Fibroblast of pulmonary artery (primary cell): ENCODE measurements around the gene KIAA1549.
"Not testable (repeated sequence)": the region's sequence is repeated elsewhere in the genome, so short reads cannot be mapped to it uniquely, and the experiment has no call there.

ENCODE experiments used
- DNase-seq: peaks from one replicate; pipeline ENCODE4 v3.0.0-alpha.2; 2010; ENCODE audit warnings: low read depth
- H3K4me3 ChIP-seq: replicated peaks from 2 replicates; pipeline ENCODE4 v1.5.1; 2011; ENCODE audit warnings: low read depth, mild to moderate bottlenecking, control low read depth, low read length, moderate library complexity
- TF ChIP-seq, protein P1 (sequence below): IDR thresholded peaks from 2 replicates; pipeline ENCODE4 v1.5.1; 2011; ENCODE audit warnings: mild to moderate bottlenecking, control low read depth, low read length, inconsistent platforms; ENCODE audit errors: missing control alignments

Gene KIAA1549

DNA sequence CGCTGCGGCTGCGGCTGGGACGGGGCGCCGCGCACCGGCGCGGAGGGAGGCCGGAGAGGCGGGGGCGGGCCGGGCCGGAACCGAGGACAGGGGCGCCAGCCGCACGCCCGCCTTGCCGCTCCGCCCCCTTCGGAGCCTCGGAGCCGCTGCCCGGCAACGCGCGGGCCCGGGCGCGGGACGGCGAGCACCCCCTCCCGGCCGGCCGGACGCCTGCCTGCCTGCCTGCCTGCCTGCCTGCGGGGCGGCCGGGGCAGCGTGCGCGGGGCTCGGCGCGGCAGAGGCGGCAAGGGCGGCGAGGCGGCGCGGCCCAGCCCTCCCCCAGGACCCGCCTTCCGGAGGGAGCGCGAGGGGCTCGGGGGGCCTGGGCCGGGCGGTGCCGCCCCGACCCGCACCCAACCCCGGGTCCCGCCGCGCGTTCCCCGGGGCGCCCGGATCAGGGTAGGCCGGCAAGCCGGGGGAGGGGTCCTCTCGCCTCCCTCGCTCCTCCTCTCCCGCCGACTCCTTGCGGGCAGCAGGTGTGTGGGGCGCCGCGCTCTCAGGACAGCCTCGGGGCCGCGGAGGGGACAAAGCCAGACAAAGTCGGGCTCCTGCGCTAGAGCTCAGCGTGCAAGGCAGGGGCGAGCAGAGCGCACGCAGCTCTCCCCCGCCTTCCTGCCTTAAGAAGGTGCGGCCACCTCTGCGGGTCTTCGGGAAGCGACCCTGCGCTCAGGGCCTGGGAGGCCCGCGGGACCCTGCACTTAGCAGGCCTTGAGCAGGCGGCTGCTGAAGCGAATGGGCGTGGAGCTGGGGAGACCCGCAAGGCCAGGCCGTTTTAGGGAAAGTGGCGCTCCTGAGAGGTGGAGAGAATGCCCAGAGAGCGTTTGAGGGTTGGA lies at the start of gene KIAA1549:
KIAA1549 (minus strand) TSS at position 58 of the 872 bp plus-strand sequence. CDS start 120 bp downstream, outside the sequence.
- TF ChIP-seq, protein P1, sequence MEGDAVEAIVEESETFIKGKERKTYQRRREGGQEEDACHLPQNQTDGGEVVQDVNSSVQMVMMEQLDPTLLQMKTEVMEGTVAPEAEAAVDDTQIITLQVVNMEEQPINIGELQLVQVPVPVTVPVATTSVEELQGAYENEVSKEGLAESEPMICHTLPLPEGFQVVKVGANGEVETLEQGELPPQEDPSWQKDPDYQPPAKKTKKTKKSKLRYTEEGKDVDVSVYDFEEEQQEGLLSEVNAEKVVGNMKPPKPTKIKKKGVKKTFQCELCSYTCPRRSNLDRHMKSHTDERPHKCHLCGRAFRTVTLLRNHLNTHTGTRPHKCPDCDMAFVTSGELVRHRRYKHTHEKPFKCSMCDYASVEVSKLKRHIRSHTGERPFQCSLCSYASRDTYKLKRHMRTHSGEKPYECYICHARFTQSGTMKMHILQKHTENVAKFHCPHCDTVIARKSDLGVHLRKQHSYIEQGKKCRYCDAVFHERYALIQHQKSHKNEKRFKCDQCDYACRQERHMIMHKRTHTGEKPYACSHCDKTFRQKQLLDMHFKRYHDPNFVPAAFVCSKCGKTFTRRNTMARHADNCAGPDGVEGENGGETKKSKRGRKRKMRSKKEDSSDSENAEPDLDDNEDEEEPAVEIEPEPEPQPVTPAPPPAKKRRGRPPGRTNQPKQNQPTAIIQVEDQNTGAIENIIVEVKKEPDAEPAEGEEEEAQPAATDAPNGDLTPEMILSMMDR: no peak
- H3K4me3 ChIP-seq: peak within 1 kb of the TSS; percentile 72
- peak; percentile 59 for DNase-seq

DNA sequence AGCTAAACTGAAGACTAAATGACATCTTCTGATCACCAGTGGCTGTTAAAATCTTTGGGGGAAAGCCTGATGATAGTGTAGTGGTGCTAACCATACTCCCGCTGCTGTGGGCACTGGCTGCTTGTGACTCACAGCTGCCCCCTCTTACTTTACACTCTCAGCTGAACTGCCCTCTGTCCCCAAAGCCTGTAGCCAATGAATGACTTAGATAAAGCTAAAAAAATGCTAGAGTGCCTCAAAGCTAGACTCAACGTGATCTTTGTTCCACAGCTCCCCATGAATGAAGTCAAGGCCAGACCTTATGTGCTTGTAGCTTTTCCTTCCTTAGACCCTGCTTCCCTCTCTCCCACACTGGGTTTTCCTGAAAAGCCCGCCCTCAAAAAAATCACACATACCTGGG lies 48.2 kb upstream of the KIAA1549 start:
- no peak overlapping the region for H3K4me3 ChIP-seq
- TF ChIP-seq, protein P1: no peak

DNA sequence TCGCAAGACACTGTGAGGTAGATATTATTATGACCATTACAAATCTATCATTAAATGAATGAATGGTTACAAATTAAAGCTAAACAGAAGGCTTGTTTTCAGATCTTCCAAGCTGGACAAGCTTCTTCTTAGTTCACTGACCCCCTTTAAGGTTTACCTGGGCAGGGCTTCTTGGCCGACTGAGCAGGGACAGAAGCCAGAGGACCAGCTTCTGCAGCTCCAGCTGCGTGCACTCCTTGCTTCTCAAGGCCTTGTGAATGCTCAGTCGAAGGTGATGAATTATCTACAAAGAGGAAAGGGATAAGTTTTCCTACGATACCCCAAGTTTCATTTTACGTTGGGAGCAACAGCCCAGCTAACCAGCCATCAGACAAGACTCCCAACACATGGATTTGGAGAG lies 45.4 kb upstream of the KIAA1549 start:
- DNase-seq: no peak
- TF ChIP-seq, protein P1: no peak
- no peak overlapping the region for H3K4me3 ChIP-seq

More for the DNA sequence above, 48.2 kb upstream of the KIAA1549 start:
- no peak for DNase-seq

DNA sequence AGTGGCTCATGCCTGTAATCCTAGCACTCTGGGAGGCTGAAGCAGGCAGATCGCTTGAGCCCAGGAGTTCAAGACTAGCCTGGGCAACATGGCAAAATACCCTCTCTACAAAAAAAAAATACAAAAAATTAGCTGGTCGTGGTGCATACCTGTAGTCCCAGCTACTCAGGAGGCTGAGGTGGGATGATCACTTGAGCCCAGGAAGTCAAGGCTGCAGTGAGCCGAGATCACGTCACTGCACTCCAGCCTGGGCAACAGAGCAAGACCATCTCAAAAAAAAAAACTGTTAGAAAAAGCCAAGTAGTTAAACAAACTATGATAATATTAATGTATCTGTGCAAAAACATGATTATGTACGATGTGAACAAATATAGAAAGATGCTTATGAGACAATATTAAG lies 44.7 kb upstream of the KIAA1549 start:
- DNase-seq: not testable (repeated sequence)

DNA sequence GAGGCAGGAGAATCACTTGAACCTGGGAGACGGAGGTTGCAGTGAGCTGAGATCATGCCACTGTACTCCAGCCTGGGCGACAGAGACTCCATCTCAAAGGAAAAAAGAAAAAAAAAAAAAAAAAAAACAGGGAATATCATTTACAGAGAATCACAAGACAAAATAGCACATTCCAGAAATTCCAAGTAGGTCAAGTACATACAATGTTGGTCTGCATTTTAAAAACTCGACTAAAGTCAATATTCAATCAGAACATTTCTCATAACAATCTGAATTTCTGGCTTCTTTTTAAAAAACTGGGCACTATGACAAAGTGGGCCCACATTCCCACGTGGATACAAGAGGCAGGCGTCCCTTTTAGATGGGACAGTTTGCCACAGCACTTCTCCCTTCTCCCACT lies 41.9 kb upstream of the KIAA1549 start:
- no peak overlapping the region for H3K4me3 ChIP-seq
- DNase-seq: peak; percentile 11
- TF ChIP-seq, protein P1: no peak

More for the DNA sequence above, 44.7 kb upstream of the KIAA1549 start:
- not testable (repeated sequence) for H3K4me3 ChIP-seq

DNA sequence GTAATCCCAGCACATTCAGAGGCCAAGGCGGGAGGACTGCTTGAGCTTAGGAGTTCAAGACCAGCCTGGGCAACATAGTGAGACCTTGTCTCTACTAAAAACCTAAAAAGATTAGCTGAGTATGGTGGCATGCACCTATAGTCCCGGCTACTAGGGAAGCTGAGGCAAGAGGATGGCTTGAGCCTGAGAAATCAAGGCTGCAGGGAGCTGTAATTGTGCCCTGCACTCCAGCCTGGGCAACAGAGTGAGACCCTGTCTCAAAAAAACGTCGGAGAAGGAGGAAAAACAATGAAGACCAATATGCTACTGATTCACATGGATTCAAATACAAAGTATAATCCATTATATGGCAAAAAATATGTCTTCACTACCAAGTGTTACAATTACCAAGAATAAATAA lies 41.1 kb upstream of the KIAA1549 start:
- no peak overlapping the region for H3K4me3 ChIP-seq
- no peak for DNase-seq

DNA sequence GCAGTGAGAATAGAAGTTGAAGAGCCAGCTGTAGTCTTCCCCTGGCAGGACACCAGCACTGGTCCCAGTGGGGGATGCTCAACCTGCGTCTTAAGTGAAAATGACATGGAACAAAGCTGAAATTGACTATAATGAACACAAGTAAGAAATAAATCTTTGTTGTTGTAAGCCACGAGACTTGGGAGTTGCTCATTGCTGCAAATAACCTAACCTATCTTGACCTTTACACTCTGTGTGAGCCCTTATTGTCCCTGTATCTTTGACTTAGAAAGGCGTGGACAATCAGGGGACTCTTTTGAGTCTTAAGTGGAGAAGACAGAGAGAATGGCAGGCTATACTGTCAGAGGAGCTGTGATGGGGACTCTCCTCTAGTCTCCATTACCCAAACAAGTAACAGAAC lies 37.7 kb upstream of the KIAA1549 start:
- DNase-seq: no peak
- TF ChIP-seq, protein P1: no peak
- no peak overlapping the region for H3K4me3 ChIP-seq

More for the DNA sequence above, 41.1 kb upstream of the KIAA1549 start:
- TF ChIP-seq, protein P1: no peak
